ENCODE data around the gene U2SURP. TPM values are rescaled to one million over a fixed set of nuclear protein-coding genes. Genes with fewer than 3 reads are reported as not detected.

The U2SURP gene
- total RNA-seq, 2 donors from 2014 or later = 53.1 to 91.5 TPM

- DNase-seq (ENCODE audit: low spot score) (no peak), ATAC-seq (ENCODE audit: insufficient number of reproducible peaks, low FRiP score, low read depth) (no peak)
- TF ChIP-seq, protein P1, sequence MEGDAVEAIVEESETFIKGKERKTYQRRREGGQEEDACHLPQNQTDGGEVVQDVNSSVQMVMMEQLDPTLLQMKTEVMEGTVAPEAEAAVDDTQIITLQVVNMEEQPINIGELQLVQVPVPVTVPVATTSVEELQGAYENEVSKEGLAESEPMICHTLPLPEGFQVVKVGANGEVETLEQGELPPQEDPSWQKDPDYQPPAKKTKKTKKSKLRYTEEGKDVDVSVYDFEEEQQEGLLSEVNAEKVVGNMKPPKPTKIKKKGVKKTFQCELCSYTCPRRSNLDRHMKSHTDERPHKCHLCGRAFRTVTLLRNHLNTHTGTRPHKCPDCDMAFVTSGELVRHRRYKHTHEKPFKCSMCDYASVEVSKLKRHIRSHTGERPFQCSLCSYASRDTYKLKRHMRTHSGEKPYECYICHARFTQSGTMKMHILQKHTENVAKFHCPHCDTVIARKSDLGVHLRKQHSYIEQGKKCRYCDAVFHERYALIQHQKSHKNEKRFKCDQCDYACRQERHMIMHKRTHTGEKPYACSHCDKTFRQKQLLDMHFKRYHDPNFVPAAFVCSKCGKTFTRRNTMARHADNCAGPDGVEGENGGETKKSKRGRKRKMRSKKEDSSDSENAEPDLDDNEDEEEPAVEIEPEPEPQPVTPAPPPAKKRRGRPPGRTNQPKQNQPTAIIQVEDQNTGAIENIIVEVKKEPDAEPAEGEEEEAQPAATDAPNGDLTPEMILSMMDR (IDR thresholded peaks at IDR 0.05) = no peak
- no peaks in the 10 kb centered on the region for H3K27me3 ChIP-seq (replicated peaks; ENCODE audit: insufficient read depth)
- H3K4me1 ChIP-seq (ENCODE audit: control insufficient read depth in 1 of 2, low read depth in 2 of 2) = no peaks in the 10 kb centered on the region
- H3K4me3 ChIP-seq = no peak overlapping the region
- H3K36me3 ChIP-seq = no peaks in the 10 kb centered on the region
- H3K9me3 ChIP-seq = peaks cover 20% of the 10 kb centered on the region
- no peak overlapping the region for H3K27ac ChIP-seq
These were observed 100.5 kb downstream of the U2SURP start for GRCh38 chr3:143101792-143102381.

DNA sequence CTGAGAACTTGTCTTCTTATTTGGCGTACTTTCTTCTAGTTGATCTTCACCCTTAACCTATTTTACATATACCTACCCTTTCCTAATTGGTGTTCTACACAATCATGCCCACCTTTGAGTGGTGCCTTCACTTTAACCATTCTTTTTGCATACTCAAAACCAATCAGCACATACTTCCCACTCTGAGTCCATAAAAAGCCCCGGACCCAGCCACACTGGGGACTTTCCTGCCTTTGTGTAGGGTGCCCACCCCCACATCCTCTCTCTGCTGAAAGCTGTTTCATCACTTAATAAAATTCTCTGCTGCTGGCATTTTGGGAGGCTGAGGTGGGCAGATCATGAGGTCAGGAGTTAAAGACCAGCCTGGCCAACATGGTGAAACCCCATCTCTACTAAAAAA, 102.3 kb downstream of the U2SURP start:
- Histone ChIP-seq H3K9me3 (peaks cover 20% of the 10 kb centered on the region), H3K4me3 (no peak overlapping the region), H3K27ac (no peak overlapping the region), H3K36me3 (no peaks in the 10 kb centered on the region), H3K4me1 (ENCODE audit: control insufficient read depth in 1 of 2, low read depth in 2 of 2) (no peaks in the 10 kb centered on the region), H3K27me3 (replicated peaks; ENCODE audit: insufficient read depth) (no peaks in the 10 kb centered on the region)
- DNase-seq (ENCODE audit: low spot score) = no peak
- TF ChIP-seq, protein P1 (IDR thresholded peaks at IDR 0.05) = no peak
- ATAC-seq (ENCODE audit: insufficient number of reproducible peaks, low FRiP score, low read depth) = no peak

- no peaks in the 10 kb centered on the region for H3K27me3 ChIP-seq (replicated peaks; ENCODE audit: insufficient read depth)
- no peak for ATAC-seq (ENCODE audit: insufficient number of reproducible peaks, low FRiP score, low read depth)
These were observed 103.8 kb downstream of the U2SURP start for GRCh38 chr3:143105170-143105569.

GRCh38 chr3:143109861-143110260, 108.5 kb downstream of the U2SURP start:
- no peaks in the 10 kb centered on the region for H3K27me3 ChIP-seq (replicated peaks; ENCODE audit: insufficient read depth)
- no peak overlapping the region for H3K4me3 ChIP-seq
- ATAC-seq (ENCODE audit: insufficient number of reproducible peaks, low FRiP score, low read depth) = no peak
- no peaks in the 10 kb centered on the region for H3K36me3 ChIP-seq
- peaks cover 18% of the 10 kb centered on the region for H3K9me3 ChIP-seq
- no peak for DNase-seq (ENCODE audit: low spot score)
- TF ChIP-seq, protein P1 (IDR thresholded peaks at IDR 0.05) = no peak
- no peak overlapping the region for H3K27ac ChIP-seq
- H3K4me1 ChIP-seq (ENCODE audit: control insufficient read depth in 1 of 2, low read depth in 2 of 2) = no peaks in the 10 kb centered on the region

More at GRCh38 chr3:143105170-143105569, 103.8 kb downstream of the U2SURP start:
- Histone ChIP-seq H3K4me3 (no peak overlapping the region), H3K36me3 (no peaks in the 10 kb centered on the region), H3K4me1 (ENCODE audit: control insufficient read depth in 1 of 2, low read depth in 2 of 2) (no peaks in the 10 kb centered on the region), H3K9me3 (peaks cover 20% of the 10 kb centered on the region), H3K27ac (no peak overlapping the region)
- DNase-seq (ENCODE audit: low spot score) = no peak
- TF ChIP-seq, protein P1 (IDR thresholded peaks at IDR 0.05) = no peak

Other genes starting within 250 kb of the U2SURP start
- 100 to 1,000 TPM; 122 to 157 TPM for gene PCOLCE2, start 112.5 kb upstream of the U2SURP start, total RNA-seq
- under 1 TPM in 1 of 2 donors, not detected in 1; 0.21 TPM for gene PAQR9, start 37.9 kb upstream of the U2SURP start, total RNA-seq
- 10 to 100 TPM in 1 of 2 donors, 1 to 10 TPM in 1; 3.5 to 11.3 TPM for gene CHST2, start 118.2 kb downstream of the U2SURP start, total RNA-seq